HEK293 (cell line): ENCODE results near the gene MRPL11.
A peak's percentile ranks its signal among the peaks of the same experiment; 100 is the strongest.

ENCODE experiments used
- CTCF ChIA-PET: fragments of 350-600 bp; formaldehyde crosslinking; extraction: SDS; loops from one replicate; lab custom pipeline; 2021; ENCODE audit warnings: antibody characterized with exemption; lab: Yijun Ruan, JAX
- POLR2A ChIA-PET: fragments of 300-600 bp; formaldehyde crosslinking; extraction: SDS; loops from one replicate; lab custom pipeline; 2020; ENCODE audit warnings: antibody characterized with exemption, inconsistent platforms; lab: Yijun Ruan, JAX
- H3K27ac ChIP-seq: fragments of 200-500 bp; sonication (Bioruptor generic); 2 replicates; pipeline ENCODE4 v1.5.1; 2014; ENCODE audit warnings: low read depth, low read length, control low read depth, inconsistent platforms; ENCODE audit errors: extremely low read depth
- H3K36me3 ChIP-seq, 2 experiments: fragments of 200-500 bp in 1 of 2; sonication (Bioruptor generic) in 1 of 2; 1 replicate in 1 of 2; 2 replicates in 1 of 2; pipeline ENCODE4 v1.5.1; 2014 to 2017; ENCODE audit warnings: inconsistent platforms in 2 of 2, low read length in 2 of 2; ENCODE audit not compliant: control insufficient read depth in 2 of 2, insufficient read depth in 1 of 2
- H3K4me1 ChIP-seq: fragments of 200-500 bp; sonication (Bioruptor generic); 2 replicates; pipeline ENCODE4 v1.5.1; 2014; ENCODE audit warnings: mild to moderate bottlenecking, low read length, inconsistent platforms; ENCODE audit not compliant: control insufficient read depth, insufficient read depth
- H3K4me3 ChIP-seq: 2 replicates; pipeline ENCODE4 v1.5.1; 2011; ENCODE audit warnings: low read depth, mild to moderate bottlenecking, control low read depth, low read length, moderate library complexity
- H3K9me3 ChIP-seq: fragments of 200-500 bp; sonication (Bioruptor generic); 2 replicates; pipeline ENCODE4 v1.5.1; 2014; ENCODE audit warnings: low read depth, low read length, inconsistent platforms; ENCODE audit not compliant: control insufficient read depth, insufficient read depth
- CTCF ChIP-seq: fragments of 450-650 bp; formaldehyde crosslinking; IDR thresholded peaks from 2 replicates; pipeline ENCODE4 v1.5.1; 2016; ENCODE audit warnings: missing biosample characterization, missing genetic modification characterization
- EGR2 ChIP-seq: fragments of 450-650 bp; formaldehyde crosslinking; IDR thresholded peaks from 2 replicates; pipeline ENCODE4 v1.5.1; 2016; ENCODE audit warnings: low read depth, missing biosample characterization, missing genetic modification characterization
- GLIS1 ChIP-seq: fragments of 450-650 bp; formaldehyde crosslinking; IDR thresholded peaks from 2 replicates; pipeline ENCODE4 v1.5.1; 2016; ENCODE audit warnings: missing biosample characterization, missing genetic modification characterization
- GLIS2 ChIP-seq: fragments of 450-650 bp; formaldehyde crosslinking; IDR thresholded peaks from 2 replicates; pipeline ENCODE4 v1.5.1; 2016; ENCODE audit warnings: missing biosample characterization, missing genetic modification characterization
- KLF1 ChIP-seq: fragments of 450-650 bp; formaldehyde crosslinking; IDR thresholded peaks from 2 replicates; pipeline ENCODE4 v1.5.1; 2016; ENCODE audit warnings: missing biosample characterization, missing genetic modification characterization
- KLF9 ChIP-seq: fragments of 450-650 bp; formaldehyde crosslinking; IDR thresholded peaks from 2 replicates; pipeline ENCODE4 v1.5.1; 2016; ENCODE audit warnings: missing biosample characterization, missing genetic modification characterization, low read depth
- PATZ1 ChIP-seq: fragments of 450-650 bp; formaldehyde crosslinking; IDR thresholded peaks from 2 replicates; pipeline ENCODE4 v1.5.1; 2016; ENCODE audit warnings: missing biosample characterization, missing genetic modification characterization
- PBX3 ChIP-seq: sonication (generic); formaldehyde crosslinking; IDR thresholded peaks from 2 replicates; pipeline ENCODE4 v1.8.1; 2022; ENCODE audit warnings: mild to moderate bottlenecking, moderate library complexity, missing genetic modification reagents
- SP2 ChIP-seq: fragments of 450-650 bp; formaldehyde crosslinking; IDR thresholded peaks from 2 replicates; pipeline ENCODE4 v1.5.1; 2016; ENCODE audit warnings: missing biosample characterization, missing genetic modification characterization
- SP3 ChIP-seq: fragments of 450-650 bp; formaldehyde crosslinking; IDR thresholded peaks from 2 replicates; pipeline ENCODE4 v1.5.1; 2016; ENCODE audit warnings: missing biosample characterization, missing genetic modification characterization
- WT1 ChIP-seq: fragments of 450-650 bp; formaldehyde crosslinking; IDR thresholded peaks from 2 replicates; pipeline ENCODE4 v1.5.1; 2016; ENCODE audit warnings: missing biosample characterization, missing genetic modification characterization
- ZBTB20 ChIP-seq: fragments of 450-650 bp; formaldehyde crosslinking; IDR thresholded peaks from 2 replicates; pipeline ENCODE4 v1.5.1; 2016; ENCODE audit warnings: missing biosample characterization, missing genetic modification characterization
- ZBTB48 ChIP-seq: fragments of 450-650 bp; formaldehyde crosslinking; IDR thresholded peaks from 2 replicates; pipeline ENCODE4 v1.5.1; 2016; ENCODE audit warnings: missing biosample characterization, missing genetic modification characterization
- ZFHX2 ChIP-seq: fragments of 450-650 bp; formaldehyde crosslinking; conservative IDR thresholded peaks from 2 replicates; pipeline ENCODE4 v1.5.1; 2016; ENCODE audit warnings: missing biosample characterization, missing genetic modification characterization
- ZNF157 ChIP-seq: fragments of 450-650 bp; formaldehyde crosslinking; IDR thresholded peaks from 2 replicates; pipeline ENCODE4 v1.5.1; 2016; ENCODE audit warnings: missing biosample characterization, missing genetic modification characterization
- ZNF2 ChIP-seq: fragments of 450-650 bp; formaldehyde crosslinking; IDR thresholded peaks from 2 replicates; pipeline ENCODE4 v1.5.1; 2016; ENCODE audit warnings: missing biosample characterization, missing genetic modification characterization
- ZNF239 ChIP-seq: fragments of 450-650 bp; formaldehyde crosslinking; IDR thresholded peaks from 2 replicates; pipeline ENCODE4 v1.5.1; 2016; ENCODE audit warnings: missing biosample characterization, missing genetic modification characterization
- ZNF311 ChIP-seq: fragments of 450-650 bp; formaldehyde crosslinking; IDR thresholded peaks from 2 replicates; pipeline ENCODE4 v1.5.1; 2017; ENCODE audit warnings: missing biosample characterization, missing genetic modification characterization, borderline replicate concordance
- ZNF335 ChIP-seq: fragments of 450-650 bp; formaldehyde crosslinking; conservative IDR thresholded peaks from 2 replicates; pipeline ENCODE4 v1.5.1; 2016; ENCODE audit warnings: missing biosample characterization, missing genetic modification characterization
- ZNF341 ChIP-seq: fragments of 450-650 bp; formaldehyde crosslinking; IDR thresholded peaks from 2 replicates; pipeline ENCODE4; 2016; ENCODE audit warnings: low read depth, missing biosample characterization, missing genetic modification characterization
- ZNF433 ChIP-seq: fragments of 450-650 bp; formaldehyde crosslinking; IDR thresholded peaks from 2 replicates; pipeline ENCODE4 v1.5.1; 2016; ENCODE audit warnings: missing biosample characterization, missing genetic modification characterization, low read depth
- ZNF48 ChIP-seq: fragments of 450-650 bp; formaldehyde crosslinking; IDR thresholded peaks from 2 replicates; pipeline ENCODE4 v1.5.1; 2016; ENCODE audit warnings: missing biosample characterization, missing genetic modification characterization
- ZNF560 ChIP-seq: fragments of 450-650 bp; formaldehyde crosslinking; IDR thresholded peaks from 2 replicates; pipeline ENCODE4 v1.5.1; 2017; ENCODE audit warnings: missing biosample characterization, missing genetic modification characterization, borderline replicate concordance
- ZNF670 ChIP-seq: fragments of 450-650 bp; formaldehyde crosslinking; IDR thresholded peaks from 2 replicates; pipeline ENCODE4 v1.5.1; 2016; ENCODE audit warnings: missing biosample characterization, missing genetic modification characterization, low read depth
- ZXDB ChIP-seq: fragments of 450-650 bp; formaldehyde crosslinking; IDR thresholded peaks from 2 replicates; pipeline ENCODE4 v1.5.1; 2016; ENCODE audit warnings: missing biosample characterization, missing genetic modification characterization
- TF ChIP-seq, protein P1 (sequence below): fragments of 450-650 bp; formaldehyde crosslinking; IDR thresholded peaks from 2 replicates; pipeline ENCODE4 v1.5.1; 2016; ENCODE audit warnings: missing biosample characterization, missing genetic modification characterization, low read depth

The MRPL11 gene

GRCh38 chr11:66467034-66467659, 28.5 kb upstream of the MRPL11 start (continued):
- peak; percentile 44; the same call in 1 of the 2 replicates for TF ChIP-seq CTCF
- TF ChIP-seq ZNF335 (tag by site-specific recombination): peak; percentile 54
- no peak for TF ChIP-seq ZNF48 (tag by site-specific recombination)
- TF ChIP-seq ZNF670 (tag by site-specific recombination): no peak
- peak; percentile 45; the same call in 1 of the 2 replicates for TF ChIP-seq PBX3
- TF ChIP-seq ZNF341 (tag by site-specific recombination): peak; percentile 92
- TF ChIP-seq ZNF2: no peak
- no peak for TF ChIP-seq ZNF157
- TF ChIP-seq ZNF311 (tag by site-specific recombination): no peak

- ChIA-PET CTCF (interaction anchor here (0.5 to 1.0 kb wide), 7 partner anchors 28 to 326 kb away, joined by 3 to 5 read pairs (median 4); partner anchors contain the start of genes CCDC87, CCS and MRPL11), POLR2A (interaction anchor here (0.6 to 6.2 kb wide), 24 partner anchors 9 to 925 kb away, joined by 3 to 64 read pairs (median 3); partner anchors contain the start of genes BBS1, DPP3, MRPL11 and RBM14)
- Histone ChIP-seq H3K9me3 (no peaks in the 10 kb centered on the region), H3K27ac (no peak within 1 kb of the TSS; the same call in 1 of the 2 replicates), H3K36me3 (peaks cover 0 to 26% of the 10 kb centered on the region in 2 experiments; a peak in 1 of 3 replicates), H3K4me1 (no peaks in the 10 kb centered on the region), H3K4me3 (peak within 1 kb of the TSS; percentile 53)
- TF ChIP-seq GLIS2 (tag by site-specific recombination): peak; percentile 95
- TF ChIP-seq ZBTB20: peak; percentile 76; the same call in 1 of the 2 replicates
- TF ChIP-seq PBX3: no peak
- TF ChIP-seq, protein P1, sequence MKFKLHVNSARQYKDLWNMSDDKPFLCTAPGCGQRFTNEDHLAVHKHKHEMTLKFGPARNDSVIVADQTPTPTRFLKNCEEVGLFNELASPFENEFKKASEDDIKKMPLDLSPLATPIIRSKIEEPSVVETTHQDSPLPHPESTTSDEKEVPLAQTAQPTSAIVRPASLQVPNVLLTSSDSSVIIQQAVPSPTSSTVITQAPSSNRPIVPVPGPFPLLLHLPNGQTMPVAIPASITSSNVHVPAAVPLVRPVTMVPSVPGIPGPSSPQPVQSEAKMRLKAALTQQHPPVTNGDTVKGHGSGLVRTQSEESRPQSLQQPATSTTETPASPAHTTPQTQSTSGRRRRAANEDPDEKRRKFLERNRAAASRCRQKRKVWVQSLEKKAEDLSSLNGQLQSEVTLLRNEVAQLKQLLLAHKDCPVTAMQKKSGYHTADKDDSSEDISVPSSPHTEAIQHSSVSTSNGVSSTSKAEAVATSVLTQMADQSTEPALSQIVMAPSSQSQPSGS (tag by site-specific recombination): no peak
- TF ChIP-seq SP2 (tag by site-specific recombination): peak; percentile 77
- peak; percentile 81 for TF ChIP-seq KLF9
- peak; percentile 42; the same call in 1 of the 2 replicates for TF ChIP-seq EGR2 (tag by site-specific recombination)
- peak; percentile 77 for TF ChIP-seq KLF1 (tag by site-specific recombination)
- peak; percentile 82; the same call in 1 of the 2 replicates for TF ChIP-seq ZBTB48 (tag by site-specific recombination)
- peak; percentile 79 for TF ChIP-seq ZFHX2
- peak; percentile 100 for TF ChIP-seq ZXDB (tag by site-specific recombination)
- no peak for TF ChIP-seq ZNF433 (tag by site-specific recombination)
- peak; percentile 68; the same call in 1 of the 2 replicates for TF ChIP-seq PATZ1 (tag by site-specific recombination)
- peak; percentile 93 for TF ChIP-seq ZNF335 (tag by site-specific recombination)
- peak; percentile 92 for TF ChIP-seq SP3
- no peak for TF ChIP-seq ZNF239
- TF ChIP-seq WT1 (tag by site-specific recombination): 0 out of 2 replicates have a peak, but pooled peaks have one; percentile 8
- TF ChIP-seq GLIS1 (tag by site-specific recombination): peak; percentile 72
- 0 out of 2 replicates have a peak, but pooled peaks have one; percentile 23 for TF ChIP-seq ZNF341 (tag by site-specific recombination)
- TF ChIP-seq ZNF560: no peak
These were observed 27.8 kb upstream of the MRPL11 start, which contains the start of gene PELI3 for GRCh38 chr11:66466225-66467033. PELI3 (plus strand) TSS chr11:66466905; CDS start chr11:66468129, 1,224 bp downstream.
